T-helper 2 cell treated with Interferon-gamma antibody and Interleukin-4, amounts not matched to agents 5 μg/mL and 100 μg/mL, for 36 hours (primary cell): ENCODE results near the gene RAB3GAP1.

ENCODE experiments used
- DNase-seq: peaks from one replicate; pipeline ENCODE4 v3.0.0; 2021; ENCODE audit warnings: low spot score
- H3K27ac Mint-ChIP-seq: one replicate; pipeline ENCODE4 v1.8.0; 2021; ENCODE audit warnings: mild to moderate bottlenecking, mixed read lengths
- H3K27me3 Mint-ChIP-seq: one replicate; pipeline ENCODE4 v1.8.0; 2021; ENCODE audit warnings: low read depth, mixed read lengths
- H3K36me3 Mint-ChIP-seq: one replicate; pipeline ENCODE4 v1.8.0; 2021; ENCODE audit warnings: low read depth, mixed read lengths
- H3K4me1 Mint-ChIP-seq: one replicate; pipeline ENCODE4 v1.8.0; 2021; ENCODE audit warnings: low read depth, mixed read lengths
- H3K4me3 Mint-ChIP-seq: one replicate; pipeline ENCODE4 v1.8.0; 2022; ENCODE audit warnings: mild to moderate bottlenecking, moderate library complexity, mixed read lengths
- H3K9me3 Mint-ChIP-seq: one replicate; pipeline ENCODE4 v1.8.0; 2021; ENCODE audit warnings: mixed read lengths

RAB3GAP1 gene

DNA sequence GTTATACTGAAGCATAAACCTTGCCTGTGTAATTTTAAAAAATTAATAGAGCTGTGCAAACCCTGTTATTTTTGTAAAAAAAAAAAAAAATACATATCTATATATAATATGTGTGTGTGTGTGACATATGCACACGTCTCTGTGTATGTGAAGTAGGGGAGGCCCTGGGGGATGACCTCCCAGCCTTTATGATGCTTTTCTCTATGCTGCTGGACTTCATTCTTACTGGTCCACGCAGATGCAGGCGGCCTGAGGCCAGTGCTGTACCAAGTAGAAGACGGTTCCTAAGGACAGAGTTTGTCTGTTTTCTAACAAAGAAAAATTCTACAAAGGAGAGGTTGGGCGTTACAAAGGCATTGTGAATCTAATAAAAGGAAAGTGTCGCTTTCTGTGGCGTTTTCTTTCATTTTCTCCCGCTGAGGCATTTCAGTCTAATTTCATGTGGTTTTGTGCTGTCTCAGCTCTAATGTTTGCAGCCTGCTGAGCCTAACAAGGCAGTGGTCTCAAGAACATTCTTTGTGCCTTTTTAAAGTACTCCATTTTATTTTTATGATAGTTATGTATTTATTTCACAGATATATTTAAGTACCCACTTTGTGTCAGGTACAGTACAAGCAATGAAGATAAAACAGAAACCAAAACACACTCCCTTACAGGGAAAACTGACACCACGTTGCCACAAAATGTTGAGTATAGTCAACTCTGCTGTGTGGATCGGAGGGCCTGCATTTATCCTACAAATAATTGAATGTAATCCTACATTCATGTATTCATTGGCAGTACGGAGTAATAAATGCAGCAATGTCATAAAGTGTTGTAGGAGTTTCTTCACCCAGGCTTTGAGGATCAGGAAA is 118.0 kb downstream of the RAB3GAP1 start:
- peaks cover 9% of the 10 kb centered on the region for H3K4me1 Mint-ChIP-seq
- H3K36me3 Mint-ChIP-seq: peaks cover 36% of the 10 kb centered on the region
- peak overlapping the region; percentile 63 for H3K4me3 Mint-ChIP-seq
- peak overlapping the region; percentile 78 for H3K27ac Mint-ChIP-seq
- no peaks in the 10 kb centered on the region for H3K9me3 Mint-ChIP-seq
- no peaks in the 10 kb centered on the region for H3K27me3 Mint-ChIP-seq
- no peak for DNase-seq

DNA sequence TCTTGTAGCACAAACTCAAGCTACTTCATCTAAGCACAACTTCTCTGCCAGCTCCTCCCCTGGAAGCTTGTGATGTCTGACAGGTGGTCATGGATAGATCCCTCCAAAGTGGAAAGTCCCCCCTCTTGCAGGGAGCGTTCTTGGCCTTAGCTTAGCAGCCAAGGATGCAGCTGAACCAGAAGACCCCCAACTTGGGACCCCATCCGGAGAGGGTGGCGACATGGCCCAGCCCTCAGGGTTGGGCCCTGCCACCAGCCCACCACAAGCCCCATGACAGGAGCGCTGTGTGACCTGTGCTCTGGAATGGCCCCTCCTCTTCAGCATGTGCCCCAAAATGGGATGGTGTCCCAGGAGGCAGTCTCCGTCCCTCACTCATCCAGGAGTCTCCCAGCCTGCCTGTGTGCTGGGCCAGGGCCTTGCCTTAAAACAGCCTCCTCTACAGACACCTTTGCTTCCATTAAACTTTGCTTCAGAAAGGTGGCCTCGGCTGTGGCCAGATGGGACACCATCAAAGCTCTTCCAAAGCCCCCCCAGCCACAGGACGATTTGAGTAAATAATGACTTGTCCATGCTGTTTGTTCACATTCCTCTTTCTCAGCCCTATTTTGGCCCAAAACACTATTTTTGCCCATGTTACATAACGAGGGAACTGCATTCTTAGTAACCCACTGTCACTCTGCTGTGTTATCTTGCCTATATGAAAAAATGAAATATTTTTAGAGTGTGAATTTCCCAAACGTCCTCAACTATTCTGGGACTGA is 122.1 kb downstream of the RAB3GAP1 start:
- Mint-ChIP-seq H3K4me1 (peaks cover 9% of the 10 kb centered on the region), H3K27me3 (no peaks in the 10 kb centered on the region), H3K4me3 (no peak overlapping the region), H3K27ac (no peak overlapping the region), H3K36me3 (peaks cover 40% of the 10 kb centered on the region), H3K9me3 (peaks cover 6% of the 10 kb centered on the region)
- no peak for DNase-seq

DNA sequence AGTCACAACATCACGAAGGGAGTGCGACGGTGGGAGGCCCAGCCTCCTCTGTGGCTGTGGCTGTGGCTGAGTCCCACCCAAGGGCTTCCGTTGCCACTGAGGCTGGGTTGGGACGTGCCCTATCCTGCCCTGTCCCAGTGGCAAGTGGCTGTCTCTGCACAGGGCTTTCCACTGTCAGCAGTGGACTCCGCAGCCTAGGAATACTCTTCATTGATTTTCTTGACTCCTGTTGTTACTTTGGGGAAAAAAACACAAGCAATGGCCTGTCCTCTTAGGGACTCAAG is 122.7 kb downstream of the RAB3GAP1 start:
- no peak for DNase-seq
- H3K27ac Mint-ChIP-seq: no peak overlapping the region
- H3K9me3 Mint-ChIP-seq: peaks cover 6% of the 10 kb centered on the region
- peaks cover 37% of the 10 kb centered on the region for H3K36me3 Mint-ChIP-seq
- H3K27me3 Mint-ChIP-seq: no peaks in the 10 kb centered on the region
- H3K4me3 Mint-ChIP-seq: no peak overlapping the region
- peaks cover 7% of the 10 kb centered on the region for H3K4me1 Mint-ChIP-seq

DNA sequence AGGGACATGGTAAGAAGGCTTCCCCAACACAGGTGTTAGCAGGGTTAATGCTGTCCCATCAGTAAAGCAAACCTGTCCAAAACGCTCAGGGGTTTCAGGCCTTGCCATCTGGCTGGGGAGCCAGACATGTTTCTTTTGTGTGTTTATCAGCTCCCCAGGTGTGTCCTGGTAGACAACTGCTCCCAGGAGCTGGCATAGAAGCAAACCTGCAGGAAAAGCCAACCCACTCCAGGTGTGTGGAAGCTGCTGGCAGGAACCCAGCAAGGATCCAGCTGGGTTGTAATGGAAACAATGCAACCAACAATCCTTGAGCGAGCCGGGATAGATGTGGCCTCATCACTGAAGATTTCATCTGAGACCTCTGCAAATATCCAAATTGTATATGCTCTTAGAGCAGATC is 123.1 kb downstream of the RAB3GAP1 start:
- H3K9me3 Mint-ChIP-seq: peaks cover 6% of the 10 kb centered on the region
- peaks cover 4% of the 10 kb centered on the region for H3K4me1 Mint-ChIP-seq
- no peaks in the 10 kb centered on the region for H3K27me3 Mint-ChIP-seq
- no peak overlapping the region for H3K27ac Mint-ChIP-seq
- no peak overlapping the region for H3K4me3 Mint-ChIP-seq
- H3K36me3 Mint-ChIP-seq: peaks cover 35% of the 10 kb centered on the region
- no peak for DNase-seq

DNA sequence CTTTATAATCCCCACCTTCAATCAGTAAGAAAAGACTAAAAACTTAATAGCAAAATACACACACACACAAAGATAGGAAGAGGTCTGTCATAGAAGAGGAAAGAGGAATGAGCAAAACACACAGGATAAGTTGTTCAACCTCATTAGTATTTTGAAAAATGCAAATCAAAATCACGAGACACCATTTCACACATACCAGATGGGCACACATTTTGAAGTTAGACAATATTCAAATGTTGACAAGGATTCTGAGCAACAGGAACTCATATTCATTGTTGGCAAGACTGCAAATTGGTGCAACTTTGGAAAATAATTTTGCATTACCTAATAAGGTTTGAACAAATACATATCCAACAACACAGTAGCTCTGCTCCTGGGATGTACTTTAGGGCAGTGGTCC is 127.6 kb downstream of the RAB3GAP1 start:
- H3K4me3 Mint-ChIP-seq: no peak overlapping the region
- H3K27me3 Mint-ChIP-seq: no peaks in the 10 kb centered on the region
- H3K9me3 Mint-ChIP-seq: peaks cover 6% of the 10 kb centered on the region
- peaks cover 16% of the 10 kb centered on the region for H3K36me3 Mint-ChIP-seq
- no peak overlapping the region for H3K27ac Mint-ChIP-seq
- no peak for DNase-seq
- H3K4me1 Mint-ChIP-seq: no peaks in the 10 kb centered on the region

DNA sequence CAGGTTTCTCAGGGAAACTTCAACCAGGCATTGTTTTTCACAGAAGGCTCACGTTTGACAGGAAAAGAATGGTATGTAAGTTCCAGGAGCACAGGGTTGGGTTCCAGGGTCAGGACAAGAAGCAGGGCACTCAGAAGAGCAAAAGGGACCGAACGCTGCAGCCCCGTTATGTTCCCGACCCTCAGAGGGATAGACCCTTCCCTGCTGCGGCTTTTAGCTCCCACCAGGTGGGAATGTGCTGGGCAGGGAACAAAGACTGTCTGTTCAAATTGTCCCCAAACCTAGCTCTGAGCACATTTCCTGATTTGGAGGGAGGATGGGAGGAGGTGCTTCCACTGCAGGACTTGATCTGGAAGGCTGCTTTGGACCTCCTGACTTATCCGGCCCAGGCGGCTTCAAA is 130.1 kb downstream of the RAB3GAP1 start:
- H3K4me1 Mint-ChIP-seq: no peaks in the 10 kb centered on the region

DNA sequence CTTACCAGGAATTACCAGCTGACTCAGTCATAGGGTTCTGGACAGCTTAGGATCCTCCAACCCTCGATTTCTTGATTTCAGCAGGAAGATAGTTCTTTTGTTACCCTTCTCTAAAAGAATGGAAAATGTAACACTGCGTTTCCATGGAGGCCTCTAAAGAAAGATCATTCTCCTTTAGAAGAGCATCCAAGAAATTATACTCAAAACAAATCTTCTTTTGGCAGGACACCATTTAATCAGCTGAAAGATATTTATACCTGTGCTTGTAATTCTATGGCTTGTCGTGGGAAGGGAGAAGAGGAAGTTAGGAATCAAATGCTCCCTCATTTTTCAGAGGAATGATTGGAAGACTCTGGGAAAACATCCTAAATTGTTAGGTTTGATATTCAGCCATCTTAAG is 130.5 kb downstream of the RAB3GAP1 start:
- DNase-seq: no peak
- Mint-ChIP-seq H3K27ac (no peak overlapping the region), H3K27me3 (no peaks in the 10 kb centered on the region), H3K36me3 (no peaks in the 10 kb centered on the region), H3K4me1 (no peaks in the 10 kb centered on the region), H3K4me3 (no peak overlapping the region), H3K9me3 (no peaks in the 10 kb centered on the region)

More for the DNA sequence above, 130.1 kb downstream of the RAB3GAP1 start:
- Mint-ChIP-seq H3K4me3 (no peak overlapping the region), H3K27me3 (no peaks in the 10 kb centered on the region), H3K36me3 (peaks cover 1% of the 10 kb centered on the region), H3K9me3 (peaks cover under 1% of the 10 kb centered on the region), H3K27ac (no peak overlapping the region)
- DNase-seq: no peak

DNA sequence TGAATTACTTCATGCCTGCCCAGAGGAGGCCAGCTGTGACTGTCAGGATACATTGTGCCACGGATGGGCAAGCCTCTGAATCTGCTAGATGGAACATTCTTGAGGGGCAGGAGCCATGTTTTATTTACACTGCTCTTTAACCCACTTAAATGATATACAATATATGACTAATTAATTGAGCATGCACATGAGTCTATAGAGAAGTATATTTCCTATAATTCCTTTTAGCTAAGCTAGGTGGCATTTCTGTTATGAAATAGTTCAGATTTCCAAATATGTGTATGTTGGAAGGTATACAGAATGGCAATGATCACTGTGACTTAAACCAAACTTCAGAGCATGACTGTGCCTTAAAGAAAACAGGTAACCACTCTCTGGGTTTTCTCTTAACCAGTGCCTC is 131.7 kb downstream of the RAB3GAP1 start:
- Mint-ChIP-seq H3K27ac (no peak overlapping the region), H3K36me3 (no peaks in the 10 kb centered on the region), H3K4me3 (no peak overlapping the region), H3K27me3 (no peaks in the 10 kb centered on the region), H3K4me1 (no peaks in the 10 kb centered on the region), H3K9me3 (peaks cover 4% of the 10 kb centered on the region)
- no peak for DNase-seq

DNA sequence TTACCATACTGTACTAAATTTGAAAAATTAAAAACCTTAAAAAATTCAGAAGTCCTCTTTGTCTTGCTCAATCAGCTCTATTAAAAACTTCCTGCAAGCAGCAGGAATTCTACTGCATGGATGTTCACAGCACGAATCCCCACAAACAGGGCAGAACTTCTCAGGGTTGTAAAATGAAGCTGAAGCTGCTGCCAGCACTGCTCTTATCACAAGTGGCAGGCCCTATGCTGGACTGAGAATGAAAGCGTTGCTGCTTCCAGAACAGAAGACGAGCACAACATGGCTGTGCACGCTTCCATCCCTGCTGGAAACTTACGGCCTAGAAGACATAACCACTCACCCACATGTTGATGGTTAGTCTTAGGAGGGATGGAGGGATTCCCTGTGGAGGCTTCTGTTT is 134.0 kb downstream of the RAB3GAP1 start:
- Mint-ChIP-seq H3K4me1 (no peaks in the 10 kb centered on the region), H3K27ac (no peak overlapping the region), H3K27me3 (no peaks in the 10 kb centered on the region), H3K4me3 (no peak overlapping the region), H3K9me3 (peaks cover 11% of the 10 kb centered on the region), H3K36me3 (peaks cover 4% of the 10 kb centered on the region)
- no peak for DNase-seq

DNA sequence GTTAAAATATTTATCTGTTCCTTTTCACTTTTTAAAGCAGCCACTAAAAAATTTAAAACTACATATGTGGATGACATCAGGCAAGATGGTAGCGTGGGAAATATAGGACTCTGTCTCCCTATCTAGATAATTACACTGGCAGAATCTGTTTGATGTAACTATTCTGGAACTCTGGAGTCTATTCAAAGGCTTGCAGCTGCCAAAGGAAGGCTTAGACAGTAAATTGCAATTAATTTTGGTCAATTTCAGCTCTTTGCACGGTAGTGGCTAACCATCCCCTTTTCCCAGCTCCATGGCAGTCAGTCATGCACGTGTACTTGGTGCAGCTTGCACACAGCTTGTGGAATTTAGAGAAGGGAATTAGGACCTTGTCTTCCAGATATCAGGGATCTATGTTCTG is 135.2 kb downstream of the RAB3GAP1 start:
- DNase-seq: no peak
- Mint-ChIP-seq H3K27me3 (no peaks in the 10 kb centered on the region), H3K9me3 (peaks cover 11% of the 10 kb centered on the region), H3K36me3 (peaks cover 4% of the 10 kb centered on the region), H3K27ac (no peak overlapping the region), H3K4me1 (no peaks in the 10 kb centered on the region), H3K4me3 (no peak overlapping the region)

DNA sequence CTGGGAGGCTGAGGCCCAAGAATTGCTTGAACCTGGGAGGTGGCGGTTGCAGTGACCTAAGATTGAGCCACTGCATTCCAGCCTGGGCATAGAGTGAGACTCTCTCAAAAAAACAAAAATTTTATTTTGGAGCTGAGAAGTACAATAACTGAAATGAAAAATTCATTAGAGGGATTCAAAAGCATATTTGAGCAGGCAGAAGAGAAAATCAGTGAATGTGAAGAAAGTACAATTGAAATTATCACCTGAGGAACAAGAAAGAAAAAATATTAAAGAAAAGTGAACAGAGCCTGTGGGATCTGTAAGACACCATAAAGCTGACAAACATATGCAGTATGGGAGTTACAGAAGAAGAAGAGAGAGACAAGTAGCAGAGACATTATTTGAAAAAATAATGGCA is 137.1 kb downstream of the RAB3GAP1 start:
- Mint-ChIP-seq H3K9me3 (peaks cover 21% of the 10 kb centered on the region), H3K27ac (no peak overlapping the region)

DNA sequence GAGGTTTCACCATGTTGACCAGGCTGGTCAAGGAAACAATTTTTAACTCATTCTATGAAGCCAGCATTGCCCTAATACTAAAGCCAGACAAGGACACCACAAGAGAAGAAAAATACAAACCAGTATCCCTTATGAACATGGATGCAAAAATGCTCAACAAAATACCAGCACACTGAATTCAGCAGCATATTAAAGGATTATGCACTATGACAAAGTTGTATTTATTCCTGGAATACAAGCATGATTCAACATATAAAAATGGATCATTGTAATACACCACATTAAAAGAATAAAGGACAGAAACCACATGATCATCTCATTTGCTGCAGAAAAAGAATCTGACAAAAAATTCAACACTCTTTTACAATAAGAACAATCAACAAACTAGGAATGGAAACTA is 138.7 kb downstream of the RAB3GAP1 start:
- Mint-ChIP-seq H3K27me3 (no peaks in the 10 kb centered on the region), H3K9me3 (peaks cover 23% of the 10 kb centered on the region), H3K27ac (no peak overlapping the region), H3K4me3 (no peak overlapping the region), H3K4me1 (no peaks in the 10 kb centered on the region), H3K36me3 (peaks cover 4% of the 10 kb centered on the region)
- DNase-seq: no peak

More for the DNA sequence above, 137.1 kb downstream of the RAB3GAP1 start:
- no peak overlapping the region for H3K4me3 Mint-ChIP-seq
- no peaks in the 10 kb centered on the region for H3K4me1 Mint-ChIP-seq
- no peaks in the 10 kb centered on the region for H3K27me3 Mint-ChIP-seq
- peaks cover 4% of the 10 kb centered on the region for H3K36me3 Mint-ChIP-seq
- no peak for DNase-seq

DNA sequence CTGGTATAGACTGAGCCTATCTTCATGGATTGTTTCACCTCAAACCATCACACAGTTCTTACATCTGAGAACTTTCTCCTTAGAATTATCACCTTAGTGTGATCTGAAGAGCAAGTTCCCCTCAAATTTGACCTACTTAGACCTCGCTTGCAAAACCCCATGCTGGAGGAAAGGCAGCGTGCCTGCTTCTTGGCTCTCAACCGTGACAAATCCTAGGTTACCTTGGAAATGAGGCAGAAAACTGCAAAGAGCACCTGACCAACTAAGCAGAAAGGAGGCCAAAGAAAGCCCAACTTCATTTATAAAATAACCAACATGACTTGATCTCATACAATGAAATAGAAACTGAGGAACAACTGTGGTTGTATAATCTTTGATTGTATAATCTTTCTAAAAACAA is 146.4 kb downstream of the RAB3GAP1 start:
- DNase-seq: no peak
- no peak overlapping the region for H3K27ac Mint-ChIP-seq
- H3K36me3 Mint-ChIP-seq: no peaks in the 10 kb centered on the region
- no peaks in the 10 kb centered on the region for H3K27me3 Mint-ChIP-seq
- no peak overlapping the region for H3K4me3 Mint-ChIP-seq
- H3K4me1 Mint-ChIP-seq: no peaks in the 10 kb centered on the region
- peaks cover 5% of the 10 kb centered on the region for H3K9me3 Mint-ChIP-seq

DNA sequence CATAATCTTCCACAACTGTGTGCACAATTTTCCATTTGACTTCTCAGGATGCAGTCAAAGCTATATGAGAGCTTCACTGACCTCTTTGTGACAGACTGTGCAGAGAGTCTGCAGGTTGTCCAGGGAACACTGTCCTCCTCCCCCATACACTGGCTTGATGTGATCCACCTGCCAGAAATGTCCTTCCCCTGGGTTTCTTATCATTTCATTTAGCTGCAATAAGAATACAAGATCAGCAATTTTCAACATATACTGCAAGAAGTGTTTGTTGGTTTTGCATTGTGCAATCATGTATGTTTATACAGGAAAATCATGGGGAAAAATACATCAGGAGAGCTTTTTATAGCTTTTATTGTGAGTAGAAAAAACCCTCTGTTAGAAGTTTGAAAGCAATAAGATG is 150.7 kb downstream of the RAB3GAP1 start:
- no peak for DNase-seq
- Mint-ChIP-seq H3K4me3 (no peak overlapping the region), H3K36me3 (no peaks in the 10 kb centered on the region), H3K4me1 (no peaks in the 10 kb centered on the region), H3K9me3 (no peaks in the 10 kb centered on the region), H3K27me3 (no peaks in the 10 kb centered on the region), H3K27ac (no peak overlapping the region)
